Putamen (tissue), 1 donor: ENCODE data around the gene SYT15B.
"Not testable (repeated sequence)": the region's sequence is repeated elsewhere in the genome, so short reads cannot be mapped to it uniquely, and the experiment has no call there.

Experiments used
- DNase-seq: peaks from one replicate; pipeline ENCODE4 v3.0.0-alpha.2; 2016; ENCODE audit warnings: low spot score

Gene SYT15B

DNA sequence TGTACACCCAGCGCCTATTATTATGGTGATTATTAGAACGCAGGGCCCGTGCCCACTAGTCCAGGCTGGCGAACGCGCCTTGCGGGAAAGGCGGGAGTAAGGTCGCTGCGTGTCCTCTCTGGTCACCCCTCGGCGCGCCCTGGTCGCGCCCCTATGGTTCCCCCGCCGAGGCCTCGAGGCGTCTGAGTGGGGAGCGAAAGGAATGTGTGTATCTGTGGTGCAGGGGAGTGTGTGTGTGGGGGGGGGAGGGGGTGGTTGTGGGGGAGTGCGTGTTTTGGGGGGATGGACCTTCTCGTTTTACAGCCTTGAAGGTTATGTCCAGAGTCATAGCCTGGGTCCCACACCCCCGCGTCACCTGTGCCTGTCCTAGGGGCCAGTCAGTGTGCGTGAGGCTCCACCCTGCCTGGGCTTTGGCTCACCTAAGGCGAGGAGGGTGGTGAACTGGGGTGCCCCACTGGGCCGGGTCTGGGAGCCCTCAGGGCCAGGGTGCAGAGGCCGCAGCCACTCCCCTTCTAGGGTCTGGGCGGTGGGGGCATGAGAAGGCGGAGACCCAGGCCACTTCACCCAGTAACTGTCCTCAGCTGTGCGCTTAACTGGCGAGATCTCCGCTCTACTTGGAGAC, at the start of gene SYT15B:
TSS of gene SYT15B (minus strand) at position 39 of the 622 bp plus-strand sequence. CDS start 952 bp downstream, outside the sequence.
- DNase-seq: not testable (repeated sequence)

DNA sequence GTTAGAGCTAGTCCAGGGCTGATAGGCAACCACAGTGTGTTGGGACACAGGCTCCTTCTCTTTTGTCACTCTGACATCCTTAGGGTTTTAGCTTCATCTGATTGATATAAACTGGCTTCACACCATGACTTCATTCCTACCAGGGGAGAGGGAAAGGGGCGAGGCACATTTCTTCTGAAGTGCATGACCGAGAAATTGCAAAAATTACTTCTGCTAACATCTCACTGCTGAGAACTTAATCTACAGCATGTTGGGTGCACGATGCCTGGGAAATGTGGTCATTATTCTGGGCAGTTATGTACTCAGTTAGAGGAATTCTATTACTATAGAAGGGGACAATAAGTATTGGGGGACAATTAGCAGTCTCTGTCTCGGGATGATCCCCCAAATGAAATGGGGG, 16.2 kb upstream of the SYT15B start:
- DNase-seq: not testable (repeated sequence)

DNA sequence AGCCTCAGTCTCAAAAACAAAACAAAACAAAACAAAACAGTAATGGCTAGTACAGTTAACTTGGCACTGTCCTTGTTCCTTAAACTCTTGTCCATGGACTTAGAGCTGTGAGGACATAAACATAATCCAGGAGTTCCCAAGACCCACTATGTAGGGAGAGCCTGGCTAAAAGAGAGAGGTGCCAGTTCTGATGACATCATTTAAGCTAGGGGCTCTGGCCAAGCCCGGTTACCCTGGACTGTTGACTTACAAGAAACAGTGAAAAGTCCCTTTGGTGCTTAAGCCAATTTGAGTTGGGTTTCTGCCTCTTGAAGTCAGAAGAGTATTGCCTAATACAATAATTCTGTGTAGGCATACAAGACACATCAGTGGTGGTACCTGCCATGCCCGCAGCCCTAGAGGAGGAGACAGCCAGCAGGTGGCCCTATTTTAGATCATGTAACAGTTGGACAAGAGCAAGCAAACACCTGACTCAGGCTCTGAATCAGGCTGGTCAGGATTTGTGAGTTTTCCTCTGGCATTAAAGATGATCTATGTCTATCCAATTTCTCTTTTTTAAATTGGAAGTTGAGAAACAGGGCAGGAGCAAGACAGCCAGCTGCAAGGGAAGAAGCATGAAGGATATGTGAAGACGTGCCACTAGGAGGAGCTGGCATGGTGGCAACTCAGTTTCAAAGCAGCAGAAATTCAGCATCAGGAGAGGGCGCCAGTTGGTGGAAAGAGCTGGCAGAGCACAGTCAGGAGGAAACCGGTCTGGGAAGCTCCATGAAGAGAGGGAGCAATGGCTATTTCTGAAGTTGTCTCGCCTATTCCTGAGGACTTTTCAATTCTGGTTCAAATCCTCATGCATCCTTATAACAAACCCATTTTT, 12.2 kb upstream of the SYT15B start:
- peak; percentile 19 for DNase-seq

DNA sequence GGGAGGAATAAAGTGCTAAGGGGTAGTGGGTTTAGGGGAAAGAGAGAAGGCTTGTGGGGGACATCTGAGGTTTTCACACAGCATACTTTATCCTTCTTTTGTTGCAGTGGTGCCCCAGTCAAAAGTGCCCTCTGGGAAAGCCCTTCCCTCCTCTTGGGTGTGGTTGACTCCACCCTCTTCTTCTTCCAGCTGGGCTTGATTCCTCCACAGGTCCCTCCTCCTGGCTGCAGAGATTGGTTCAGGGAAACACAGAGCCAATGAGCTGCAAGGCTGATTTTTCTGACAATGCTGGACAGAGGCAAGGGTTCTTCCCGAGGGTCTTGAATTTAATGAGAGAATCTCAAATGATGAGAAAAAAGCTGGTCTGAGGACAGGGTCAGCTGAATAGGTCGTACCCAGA, 7.4 kb upstream of the SYT15B start:
- not testable (repeated sequence) for DNase-seq

DNA sequence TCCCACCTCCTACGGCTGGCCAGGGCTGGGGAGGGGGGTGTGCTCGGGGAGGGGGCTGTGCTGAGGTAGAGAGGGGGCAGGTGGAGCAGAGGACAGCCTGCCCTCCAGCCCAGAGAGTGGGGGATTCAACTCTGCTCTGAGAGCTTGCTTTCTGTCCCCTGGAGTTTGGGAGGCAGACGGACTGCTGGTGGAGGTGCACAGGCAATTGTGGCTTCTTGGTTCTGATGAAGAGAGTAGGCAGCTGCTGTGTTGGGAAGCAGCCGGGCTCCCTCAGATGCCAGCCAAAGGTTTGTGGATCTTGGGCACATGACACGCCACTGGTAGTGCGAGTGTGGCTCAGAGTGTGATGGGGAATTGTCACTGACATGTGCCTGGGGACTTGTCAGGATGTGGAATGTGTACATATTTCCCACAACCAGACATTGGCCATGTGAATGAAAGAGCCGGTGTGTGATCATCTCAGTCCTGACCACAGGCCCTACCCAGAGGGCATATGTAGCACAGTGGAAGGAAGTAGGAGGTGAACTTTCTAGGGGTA, 5.3 kb upstream of the SYT15B start:
- not testable (repeated sequence) for DNase-seq

DNA sequence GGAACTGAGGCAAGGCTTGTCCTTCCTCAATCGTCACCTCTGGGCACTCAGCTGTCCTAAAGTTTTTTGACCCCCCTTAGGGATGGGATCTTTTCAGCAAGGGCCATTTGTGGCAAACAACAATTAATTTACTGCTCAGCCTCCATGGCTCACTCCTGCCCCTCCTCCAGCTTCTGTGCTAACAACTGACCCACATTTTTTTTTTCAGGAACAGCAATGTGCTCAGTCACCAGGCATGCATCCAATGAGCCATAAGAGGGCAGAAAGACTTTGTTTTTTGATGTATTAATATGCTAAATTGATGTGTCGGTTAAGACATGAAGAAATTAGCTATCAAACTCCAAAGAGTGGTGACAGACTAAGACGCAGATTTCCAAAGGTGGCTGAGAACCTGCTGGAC, 4.7 kb upstream of the SYT15B start:
- DNase-seq: not testable (repeated sequence)

DNA sequence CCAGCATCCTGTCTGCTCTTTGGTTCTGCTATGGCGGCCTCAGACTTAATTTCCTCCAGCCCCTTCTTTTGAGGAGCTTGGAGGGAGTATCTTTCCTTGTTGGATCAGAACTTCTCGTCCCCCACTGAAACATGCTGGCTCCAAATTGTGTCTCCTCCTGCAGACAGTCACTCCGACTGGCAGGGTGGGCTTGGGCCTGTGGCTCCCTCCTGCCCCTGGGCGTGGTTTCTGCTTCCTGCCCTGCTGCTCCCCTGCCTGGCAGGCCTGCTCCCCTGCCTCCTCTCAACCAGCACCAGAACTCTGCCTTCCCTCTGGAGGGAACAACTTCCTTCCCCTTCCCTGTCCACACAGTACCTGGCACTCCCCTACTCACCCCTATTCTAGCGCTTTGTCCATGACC, 3.8 kb upstream of the SYT15B start:
- not testable (repeated sequence) for DNase-seq

DNA sequence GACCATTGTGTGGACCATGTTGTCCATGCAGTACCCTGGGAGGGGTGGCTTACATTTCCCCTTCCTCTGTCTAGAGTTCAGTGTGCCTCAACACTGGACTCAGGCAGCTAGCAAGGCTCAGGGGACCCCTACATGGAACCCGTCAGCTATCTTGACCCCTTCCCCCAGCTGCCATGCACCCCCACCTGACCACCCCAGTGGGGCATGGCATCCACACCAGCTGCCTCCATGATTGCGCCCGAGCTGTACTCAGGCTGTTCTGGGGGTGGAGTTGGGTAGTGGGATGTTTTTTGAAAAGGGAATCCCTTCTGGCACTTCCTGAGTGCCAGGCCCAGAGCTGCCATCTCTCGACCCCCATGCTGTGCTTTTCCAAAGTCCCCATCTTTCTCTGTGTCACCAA, 1.8 kb upstream of the SYT15B start:
- DNase-seq: not testable (repeated sequence)

DNA sequence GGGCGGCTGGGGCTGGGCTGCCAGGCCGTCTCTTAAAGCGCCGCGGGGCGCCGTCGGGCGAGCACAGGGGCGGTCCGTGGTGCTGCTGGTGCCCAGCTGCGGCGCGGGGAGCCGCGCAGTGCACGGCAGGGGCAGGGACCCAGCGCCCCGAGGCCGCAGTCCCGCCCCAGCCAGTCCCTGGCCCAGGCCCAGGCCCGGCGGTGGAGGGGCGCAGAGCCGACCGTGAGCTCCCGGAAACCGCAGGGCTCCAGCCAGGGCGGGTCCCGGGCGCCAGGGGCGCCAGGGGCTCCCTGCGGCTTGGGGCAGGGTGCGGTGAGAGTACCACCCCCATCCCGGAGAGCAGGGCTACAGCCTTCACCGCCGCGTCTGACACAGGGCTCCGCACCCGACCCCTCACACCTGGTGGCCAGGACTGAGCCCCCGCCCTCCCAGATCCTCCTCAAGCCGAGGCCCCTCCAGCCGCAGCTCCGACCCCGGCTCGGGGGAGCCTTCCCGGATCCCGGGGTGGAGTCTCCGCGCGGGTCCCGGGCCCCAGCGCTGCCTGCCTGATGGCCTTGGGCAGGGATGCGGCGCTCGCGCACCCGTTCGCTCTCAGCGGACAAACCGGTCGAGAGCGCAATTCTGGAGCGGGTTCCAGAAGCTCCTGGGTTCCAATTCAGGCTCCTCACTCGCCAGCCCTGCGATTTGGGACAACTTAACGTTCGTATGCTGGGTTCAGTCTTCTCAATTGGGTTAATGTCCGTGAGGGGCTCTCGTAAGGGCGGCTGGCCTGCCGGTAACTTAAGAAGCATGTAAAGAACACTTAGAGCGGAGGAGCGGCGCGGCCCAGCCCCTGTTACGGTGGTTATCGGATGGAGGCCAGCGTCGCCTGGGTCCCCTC, 478 bp downstream of the SYT15B start:
- not testable (repeated sequence) for DNase-seq

DNA sequence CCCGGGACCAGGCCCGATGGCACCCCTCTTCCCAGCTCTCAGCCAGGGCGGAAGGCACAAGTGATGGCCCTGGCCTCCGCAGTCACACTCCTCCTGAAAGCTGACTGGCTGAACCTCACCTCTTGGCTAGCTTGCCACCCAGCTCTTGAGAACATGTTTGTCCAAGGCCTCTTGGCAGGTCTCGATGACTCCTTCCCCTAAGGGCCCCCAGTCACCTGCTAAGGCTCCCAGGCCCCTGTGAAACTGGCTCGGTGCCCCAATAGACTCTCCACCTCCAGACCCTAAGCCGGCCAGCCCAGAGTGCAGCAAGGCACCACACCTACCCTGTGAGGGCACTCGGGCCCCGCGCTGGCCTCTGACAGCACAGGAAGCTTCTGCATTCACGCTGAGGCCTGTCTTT, 4.5 kb downstream of the SYT15B start:
- not testable (repeated sequence) for DNase-seq

DNA sequence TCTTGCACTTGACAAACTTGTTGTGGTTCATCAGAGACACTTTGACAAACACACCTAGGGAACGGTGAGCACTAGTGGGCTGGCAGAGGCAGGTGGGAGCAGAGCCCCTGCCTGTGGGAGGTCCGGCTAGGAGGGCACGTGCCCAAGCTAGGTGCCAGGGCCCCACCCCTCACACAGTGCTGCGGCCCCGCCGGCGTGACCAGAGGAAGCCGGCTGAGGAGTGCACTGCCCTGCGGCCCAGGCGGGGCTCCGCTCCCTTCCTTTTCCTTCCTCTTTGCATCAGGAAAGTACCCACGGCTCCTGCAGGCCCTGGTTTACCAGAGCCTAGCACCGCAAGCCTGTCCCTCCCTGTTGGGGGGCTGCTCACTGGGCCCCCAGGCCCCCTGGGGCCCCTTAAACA, 7.2 kb downstream of the SYT15B start:
- DNase-seq: not testable (repeated sequence)

DNA sequence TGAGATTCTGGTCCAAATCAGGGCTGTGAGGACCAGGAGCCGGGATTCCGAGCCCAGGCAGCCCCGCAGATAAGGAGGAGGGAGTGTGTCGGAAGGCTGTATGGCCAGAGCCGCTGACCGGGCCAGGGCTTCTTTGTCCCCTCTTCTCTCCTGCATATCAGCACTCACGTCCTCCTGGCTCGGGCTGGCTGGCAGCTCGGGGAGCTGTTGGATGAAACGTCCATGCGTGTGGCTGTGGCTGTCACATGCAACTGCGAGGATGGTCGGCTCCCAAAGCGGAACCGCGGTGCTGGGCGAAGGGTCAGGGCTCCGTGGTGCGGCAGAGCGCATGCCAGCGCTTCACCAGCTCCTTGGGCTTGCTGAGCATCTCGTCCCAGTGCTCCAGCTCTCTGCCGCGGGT, 9.5 kb downstream of the SYT15B start:
- DNase-seq: not testable (repeated sequence)

DNA sequence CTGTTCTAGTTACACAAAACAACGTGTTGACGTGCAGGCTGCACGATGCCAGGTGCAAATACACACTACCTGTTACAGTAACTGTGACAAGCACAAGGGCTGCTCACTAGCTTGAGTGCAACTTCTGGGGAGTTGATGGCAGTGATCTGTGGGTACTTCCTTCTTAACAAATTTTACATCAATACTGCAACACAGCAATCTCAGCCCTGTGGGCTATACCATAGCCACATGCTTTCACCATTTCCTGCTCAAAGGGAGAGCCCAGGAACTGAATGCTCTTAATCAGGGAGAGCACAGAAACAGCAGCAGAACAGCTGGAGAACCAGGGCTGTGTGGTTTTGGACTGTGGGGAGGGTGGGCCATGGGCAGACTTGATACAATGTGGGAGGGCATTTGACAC, 10.2 kb downstream of the SYT15B start:
- not testable (repeated sequence) for DNase-seq

DNA sequence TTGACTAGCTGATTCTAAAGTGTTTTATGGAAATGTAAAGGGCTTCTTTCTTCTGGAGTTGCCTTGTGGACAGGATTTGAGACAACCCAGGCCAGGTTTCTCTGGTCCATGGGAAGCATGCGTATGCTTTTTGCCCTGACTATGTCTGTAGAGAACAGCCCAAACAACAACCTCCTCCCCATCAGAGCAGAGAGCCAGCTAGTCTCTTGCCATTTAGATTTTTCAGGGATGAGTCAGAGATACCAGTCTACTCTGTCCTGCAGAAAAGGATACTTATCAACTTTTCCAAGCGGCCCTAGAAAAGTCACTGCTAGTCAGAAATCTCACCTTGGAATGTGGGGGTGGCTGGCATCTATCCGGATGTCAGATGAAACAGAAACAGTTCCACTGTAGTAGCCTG, 11.6 kb downstream of the SYT15B start:
- DNase-seq: not testable (repeated sequence)

DNA sequence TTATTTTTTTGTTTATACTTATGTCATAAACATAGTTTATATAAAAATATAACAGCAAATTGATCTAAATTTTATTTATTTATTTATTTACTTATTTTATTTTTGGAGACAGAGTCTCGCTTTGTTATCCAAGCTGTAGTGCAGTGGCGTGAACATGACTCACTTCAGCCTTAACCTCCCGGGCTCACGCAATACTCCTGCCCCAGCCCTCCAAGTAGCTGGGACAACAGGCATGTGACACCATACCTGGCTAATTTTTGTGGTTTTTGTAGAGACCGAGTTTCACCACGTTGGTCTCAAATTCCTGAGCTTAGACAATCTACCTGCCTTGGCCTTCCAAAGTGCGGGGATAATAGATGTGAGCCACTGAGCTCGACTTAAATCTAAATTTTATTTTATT, 13.0 kb downstream of the SYT15B start:
- DNase-seq: not testable (repeated sequence)

DNA sequence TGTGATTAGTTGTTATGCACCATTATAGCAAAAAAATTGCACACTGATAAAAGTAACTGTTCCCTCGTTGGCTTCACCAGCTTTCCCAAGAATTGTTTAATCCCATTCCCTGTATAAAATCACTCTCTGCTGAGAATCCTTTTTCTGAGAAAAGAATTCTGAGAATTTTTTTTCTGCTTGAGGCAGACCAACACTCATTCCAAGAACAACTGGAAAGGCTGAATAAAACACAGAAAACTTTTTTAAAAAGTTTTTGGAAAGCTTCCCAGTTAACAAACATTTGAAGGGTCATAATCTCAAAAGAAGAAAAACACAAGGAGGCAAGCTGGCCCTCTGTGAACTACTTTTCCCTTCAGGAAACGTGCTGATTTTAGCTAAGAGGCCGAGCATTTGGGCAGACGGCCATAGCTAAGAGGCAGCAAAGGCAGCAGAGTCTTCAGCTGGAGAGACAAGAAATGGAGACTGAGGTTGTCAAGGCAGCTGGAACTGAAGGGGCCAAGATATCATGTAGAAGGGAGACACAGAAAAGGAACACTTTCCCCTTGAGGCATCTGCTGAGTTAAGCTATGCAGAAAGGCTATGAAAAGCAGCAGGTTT, 16.5 kb downstream of the SYT15B start:
- DNase-seq: not testable (repeated sequence)

DNA sequence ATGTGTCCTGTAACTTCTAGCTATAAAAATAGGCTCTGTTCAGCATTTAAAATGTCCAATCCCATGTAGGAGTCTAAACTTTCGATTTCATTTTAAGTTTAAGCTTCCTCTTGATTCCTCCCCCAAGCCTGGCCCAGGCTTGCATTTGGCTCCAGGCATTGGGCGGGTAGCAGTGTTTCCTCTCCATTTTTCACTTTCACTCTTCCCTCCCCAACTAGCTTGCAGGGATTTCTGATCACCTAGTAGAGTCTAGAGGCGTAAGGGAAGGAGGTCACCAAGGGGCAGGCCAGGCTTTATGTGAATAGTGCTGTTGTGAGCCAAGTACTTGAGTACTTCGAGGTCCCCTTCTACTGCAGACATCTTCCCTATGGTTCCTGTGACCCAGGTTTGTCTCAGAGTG, 18.5 kb downstream of the SYT15B start:
- not testable (repeated sequence) for DNase-seq

DNA sequence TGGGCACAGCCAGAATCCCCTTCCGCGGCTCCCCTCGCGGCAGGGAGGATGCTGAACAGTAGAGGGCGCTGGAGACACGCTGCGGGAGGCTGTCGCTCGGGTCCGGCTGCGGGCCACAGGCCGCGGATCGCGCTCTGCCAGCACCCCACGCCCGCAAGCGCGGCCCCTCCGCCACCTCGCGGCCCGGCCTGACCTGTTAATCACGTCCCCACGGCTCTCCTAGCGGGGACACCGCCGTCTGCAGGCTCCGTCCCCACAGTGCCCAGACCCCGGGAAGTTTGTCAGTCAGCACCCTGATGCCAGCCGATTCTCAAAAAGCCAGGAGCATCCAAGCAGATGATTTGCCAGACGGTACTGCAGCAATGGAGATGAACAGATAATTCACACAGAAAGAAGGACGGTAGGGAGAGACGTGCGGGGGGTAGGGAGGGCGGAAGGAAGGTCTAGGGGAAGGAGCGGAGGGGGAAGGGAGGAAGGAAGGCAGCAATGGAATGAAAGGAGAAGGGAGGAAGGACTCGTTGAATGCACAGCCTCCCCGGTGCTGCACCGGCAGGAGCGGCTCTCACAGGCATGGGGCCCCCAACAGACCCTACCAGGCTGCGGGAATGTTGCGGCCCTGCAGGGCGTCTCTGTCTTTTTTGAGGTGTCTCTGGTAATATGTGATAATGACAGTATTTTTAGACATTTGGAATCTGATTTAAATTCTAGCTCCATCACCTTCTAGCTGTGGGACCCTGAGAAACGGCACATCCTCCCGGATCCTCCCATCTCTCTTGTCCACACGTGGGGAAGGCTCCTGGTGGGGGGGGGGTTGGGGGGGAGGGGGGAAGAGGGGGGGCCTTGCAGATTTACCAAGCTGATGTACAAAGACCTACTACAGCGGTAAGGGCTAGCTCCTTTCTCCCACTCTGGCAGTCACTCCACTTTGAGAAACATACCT, 19.5 kb downstream of the SYT15B start:
- DNase-seq: not testable (repeated sequence)

DNA sequence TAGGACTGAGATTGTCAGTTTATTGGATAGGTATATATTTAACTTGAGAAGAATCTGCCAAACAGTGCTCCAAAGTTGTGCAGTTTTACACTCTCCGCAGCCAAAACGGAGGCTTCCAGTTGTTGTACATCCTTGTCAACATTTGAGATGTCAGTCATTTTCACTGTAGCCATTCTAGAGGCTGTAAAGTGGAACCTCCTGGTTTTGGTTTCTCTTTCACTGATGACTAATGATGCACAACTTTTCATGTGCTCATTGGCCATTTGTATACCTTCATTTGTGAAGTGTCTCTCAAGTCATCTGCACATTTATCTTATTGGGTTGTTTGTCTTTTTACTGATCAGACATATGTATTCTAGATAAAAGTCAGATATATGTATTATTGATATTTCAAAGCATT, 22.5 kb downstream of the SYT15B start:
- not testable (repeated sequence) for DNase-seq

DNA sequence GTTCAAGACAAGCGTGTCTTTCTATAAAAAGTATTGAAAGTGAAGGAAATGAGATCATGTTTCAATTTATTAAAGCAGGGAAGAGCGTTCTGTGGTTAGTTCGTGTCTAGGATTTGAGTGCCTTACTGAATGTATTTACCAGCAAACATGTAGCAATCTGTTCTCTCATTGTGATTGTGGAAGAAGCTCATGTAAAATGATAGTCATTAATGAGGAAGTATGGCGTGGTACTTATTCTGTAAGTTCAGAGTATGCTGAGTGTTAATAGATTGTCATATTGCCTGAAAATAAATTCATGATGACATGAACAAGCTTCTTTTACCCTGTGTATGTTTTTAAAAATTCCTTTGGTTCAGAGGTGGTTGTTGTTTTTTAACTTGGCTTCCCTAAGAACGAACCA, 32.5 kb downstream of the SYT15B start:
- DNase-seq: not testable (repeated sequence)
